Kidney glomerular epithelial cell (primary cell): ENCODE results near the gene AUTS2.

Experiments used
- DNase-seq: peaks from one replicate; lab custom pipeline; 2025; lab: John Stamatoyannopoulos, UW

AUTS2 gene

GRCh38 chr7:70069977-70070376 is 471.7 kb downstream of the AUTS2 start:
- no peak for DNase-seq

- DNase-seq, result no peak
Observed at GRCh38 chr7:70071766-70072165, 473.5 kb downstream of the AUTS2 start.

GRCh38 chr7:70072220-70072619 is 473.9 kb downstream of the AUTS2 start:
- no peak for DNase-seq

GRCh38 chr7:70076325-70076724 is 478.1 kb downstream of the AUTS2 start:
- no peak for DNase-seq

GRCh38 chr7:70082099-70082611 is 483.9 kb downstream of the AUTS2 start:
- no peak for DNase-seq

GRCh38 chr7:70091362-70091761 is 493.1 kb downstream of the AUTS2 start:
- DNase-seq, result no peak

GRCh38 chr7:70092314-70093204 is 494.3 kb downstream of the AUTS2 start:
- DNase-seq, result no peak

GRCh38 chr7:70093205-70093904 is 495.1 kb downstream of the AUTS2 start:
- no peak for DNase-seq

- DNase-seq, result no peak
Observed at GRCh38 chr7:70094831-70095230, 496.6 kb downstream of the AUTS2 start.

GRCh38 chr7:70097645-70098044 is 499.4 kb downstream of the AUTS2 start:
- no peak for DNase-seq

GRCh38 chr7:70098133-70098561 is 499.9 kb downstream of the AUTS2 start:
- no peak for DNase-seq

- DNase-seq, result no peak
Observed at GRCh38 chr7:70098905-70099672, 500.8 kb downstream of the AUTS2 start.

GRCh38 chr7:70104243-70104642 is 506.0 kb downstream of the AUTS2 start:
- no peak for DNase-seq

- no peak for DNase-seq
Observed at GRCh38 chr7:70113078-70113477, 514.8 kb downstream of the AUTS2 start.

- DNase-seq, result no peak
Observed at GRCh38 chr7:70113536-70113935, 515.3 kb downstream of the AUTS2 start.

- no peak for DNase-seq
Observed at GRCh38 chr7:70114806-70115205, 516.5 kb downstream of the AUTS2 start.

GRCh38 chr7:70116244-70116643 is 518.0 kb downstream of the AUTS2 start:
- DNase-seq, result no peak

GRCh38 chr7:70116867-70117266 is 518.6 kb downstream of the AUTS2 start:
- DNase-seq, result no peak

- no peak for DNase-seq
Observed at GRCh38 chr7:70120851-70121250, 522.6 kb downstream of the AUTS2 start.

- DNase-seq, result no peak
Observed at GRCh38 chr7:70131817-70132216, 533.5 kb downstream of the AUTS2 start.

GRCh38 chr7:70132226-70132851 is 534.1 kb downstream of the AUTS2 start:
- no peak for DNase-seq
